GM11168 (cell line): Measurements from ENCODE around the gene WDR83.
"Not testable (repeated sequence)": the region's sequence is repeated elsewhere in the genome, so short reads cannot be mapped to it uniquely, and the experiment has no call there.

Source experiments
- in situ Hi-C: fragments of 300-500 bp; cut with MboI; formaldehyde crosslinking; loops from one replicate; pipeline ENCODE4 v1.12.0; 2022; ENCODE audit warnings: low sequenced_read_pairs; ENCODE audit not compliant: unreplicated experiment

Gene WDR83

DNA sequence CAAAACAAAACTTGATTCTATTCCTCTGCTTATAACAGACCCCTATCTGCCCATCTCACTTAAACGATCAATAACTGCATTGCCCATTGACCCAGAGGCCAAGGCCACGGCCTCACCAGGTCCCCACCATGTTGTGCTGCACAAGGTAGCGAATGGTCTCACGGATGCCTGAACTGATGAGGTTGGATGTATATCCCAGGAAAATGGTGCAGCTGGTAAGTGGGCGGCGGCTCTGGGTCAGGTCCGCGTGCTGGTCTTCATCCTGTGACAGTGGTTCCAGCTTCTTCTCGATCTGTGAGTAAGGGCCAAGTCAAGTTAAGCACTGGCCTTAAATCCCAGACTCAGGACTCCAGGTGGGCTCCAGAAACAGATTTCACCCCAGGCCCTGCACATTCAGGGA lies 13.4 kb downstream of the WDR83 start:
- in situ Hi-C loops, result no loop called here

DNA sequence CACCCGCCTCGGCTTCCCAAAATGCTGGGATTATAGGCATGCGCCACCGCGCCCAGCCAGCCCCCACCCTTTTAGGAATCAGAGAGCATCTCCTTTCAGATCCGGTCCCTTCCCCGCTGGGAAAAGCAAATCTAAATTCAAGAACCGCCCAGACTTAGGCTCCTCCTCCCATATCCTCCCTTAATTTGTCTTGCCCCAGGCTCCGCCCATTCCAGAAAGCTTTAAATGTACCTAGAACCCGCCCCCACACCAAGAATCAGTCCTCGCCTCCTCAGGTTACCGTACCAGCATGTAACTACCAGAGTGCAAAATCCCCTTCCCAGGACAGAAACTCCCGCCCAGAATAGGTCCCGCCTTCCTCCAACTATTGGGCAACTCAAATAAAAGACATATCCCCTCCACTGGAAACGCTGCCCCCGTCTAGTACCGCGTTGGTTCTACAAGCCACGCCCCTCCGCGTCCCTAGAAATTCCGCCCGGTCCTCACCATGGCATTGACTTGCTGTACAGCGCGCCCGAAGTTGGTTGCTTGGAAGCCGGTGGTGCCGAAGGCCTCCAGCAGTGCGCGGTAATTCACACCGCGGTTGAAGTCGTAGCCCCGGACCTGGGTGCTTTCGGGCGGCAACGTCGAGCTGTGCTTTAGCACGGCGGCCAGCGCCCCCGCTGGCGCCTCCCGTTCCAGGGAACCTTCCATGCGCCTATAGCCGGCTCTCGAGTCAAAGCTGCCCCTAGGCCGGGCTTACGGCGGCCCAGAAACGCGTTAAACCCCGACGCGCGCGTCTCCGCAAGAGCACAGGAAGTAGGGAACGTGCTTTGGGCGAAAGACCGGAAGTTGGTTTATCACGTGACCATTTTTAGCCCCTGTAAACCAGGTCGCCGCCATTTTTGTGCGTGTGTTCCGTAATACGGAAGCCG lies 14.7 kb downstream of the WDR83 start, which contains the start of gene DHPS:
TSS of gene DHPS (minus strand) at position 807 of the 914 bp plus-strand sequence. CDS start at position 693, 114 bp downstream.
- in situ Hi-C loops, result no loop called here

DNA sequence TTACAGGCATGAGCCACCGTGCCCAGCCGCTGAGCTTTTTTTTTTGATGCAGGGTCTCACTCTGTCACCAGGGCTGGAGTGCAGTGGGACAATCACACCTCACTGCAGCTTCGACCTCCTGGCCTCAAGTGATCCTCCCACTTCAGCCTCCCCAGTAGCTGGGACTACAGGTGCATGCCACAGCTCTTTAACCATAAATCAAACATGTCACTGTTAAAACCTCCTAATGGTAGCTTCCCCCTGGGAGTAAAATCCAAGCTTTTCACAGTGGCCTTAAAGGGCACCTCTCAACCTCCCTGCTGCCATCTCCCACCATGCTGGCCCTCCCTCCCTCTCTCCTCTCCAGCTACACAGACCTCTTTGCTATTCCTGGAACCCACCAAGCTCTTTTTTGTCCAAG lies 19.2 kb downstream of the WDR83 start:
- in situ Hi-C loops, result no loop called here

DNA sequence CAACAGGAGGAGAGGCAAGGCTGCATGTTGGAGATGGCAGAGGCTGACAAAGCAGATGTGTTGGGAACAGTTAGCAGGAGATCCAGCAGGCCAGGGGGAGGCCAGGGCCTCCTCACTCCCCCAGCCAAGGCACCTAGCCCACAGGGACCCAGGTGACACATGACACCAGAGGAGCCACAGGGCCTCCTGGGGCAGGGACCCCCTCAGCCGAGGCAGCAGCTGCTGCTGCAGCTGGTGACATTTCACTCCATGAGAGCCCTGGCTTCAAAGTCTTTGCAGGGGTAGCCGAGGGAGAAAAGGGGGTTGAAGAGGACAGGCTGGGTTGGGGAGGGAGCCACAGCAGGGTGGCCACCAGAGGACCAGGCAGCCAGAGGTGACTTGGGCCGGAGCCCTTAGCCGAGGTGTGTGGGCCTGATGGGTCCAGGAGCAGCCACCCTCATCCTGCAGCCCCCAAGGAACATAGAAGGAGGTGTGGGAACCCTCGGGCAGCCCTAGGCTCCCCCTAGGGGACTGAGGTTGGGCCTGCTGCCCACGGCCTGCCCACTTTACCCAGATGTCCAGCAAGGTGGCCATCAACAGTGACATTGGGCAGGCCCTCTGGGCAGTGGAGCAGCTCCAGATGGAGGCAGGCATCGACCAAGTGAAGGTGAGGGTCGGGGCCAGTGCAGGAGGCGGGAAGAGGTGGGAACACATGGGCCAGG lies 21.0 kb downstream of the WDR83 start, which contains the start of gene GNG14:
TSS of gene GNG14 (plus strand) at position 503 of the 701 bp plus-strand sequence. CDS start at position 554, 51 bp downstream.
- in situ Hi-C loops, result no loop called here

DNA sequence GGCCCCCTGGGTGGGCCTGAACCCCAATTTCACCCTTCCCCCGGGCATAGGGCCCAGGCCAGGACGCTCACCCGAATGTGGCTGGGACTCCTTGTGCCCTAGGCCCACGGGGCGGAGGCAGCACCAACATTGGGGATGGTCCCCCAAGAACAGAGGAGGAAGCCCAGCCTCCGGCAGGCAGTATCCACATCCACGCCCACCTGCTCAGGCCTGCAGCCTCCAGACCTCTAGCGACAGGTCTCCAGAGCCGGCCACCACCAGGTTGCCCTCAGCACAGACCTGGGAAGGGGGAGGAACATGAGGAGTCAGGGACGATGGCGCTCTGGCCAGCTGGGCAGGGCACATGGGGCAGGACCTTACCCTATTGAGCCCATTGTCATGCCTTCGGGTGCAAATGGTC lies 22.4 kb downstream of the WDR83 start:
- in situ Hi-C loops, result no loop called here

DNA sequence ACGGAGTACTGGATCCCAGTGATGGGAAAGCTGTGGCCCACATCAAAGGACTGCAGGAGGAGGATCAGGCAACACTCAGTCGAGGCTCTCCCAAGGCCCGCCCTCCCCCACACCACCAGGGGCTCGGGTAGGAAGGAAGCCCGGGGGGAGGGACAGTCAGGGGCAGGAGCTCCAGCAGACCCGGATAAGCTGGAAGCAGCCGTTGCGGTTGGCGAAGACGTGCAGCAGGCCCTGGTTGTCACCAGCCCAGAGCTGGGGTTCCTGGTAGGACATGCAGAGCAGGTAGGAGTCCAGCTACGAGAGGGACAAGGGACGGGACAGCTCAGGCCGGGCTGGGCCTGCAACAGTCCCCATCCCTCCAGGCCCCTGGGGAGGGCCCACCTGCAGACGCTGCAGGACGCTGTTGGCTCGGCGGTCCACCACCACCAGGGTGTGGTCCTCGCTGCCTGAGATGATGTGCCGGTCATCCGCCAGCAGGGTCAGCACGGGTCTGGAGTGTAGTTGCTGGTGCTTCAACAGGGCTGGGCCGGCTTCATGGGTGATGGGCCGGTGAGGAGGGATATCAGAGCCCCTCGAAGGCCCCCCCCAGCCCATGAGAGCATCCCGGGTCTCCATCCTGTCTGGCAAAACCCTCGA lies 23.1 kb downstream of the WDR83 start:
- in situ Hi-C loops, result no loop called here

DNA sequence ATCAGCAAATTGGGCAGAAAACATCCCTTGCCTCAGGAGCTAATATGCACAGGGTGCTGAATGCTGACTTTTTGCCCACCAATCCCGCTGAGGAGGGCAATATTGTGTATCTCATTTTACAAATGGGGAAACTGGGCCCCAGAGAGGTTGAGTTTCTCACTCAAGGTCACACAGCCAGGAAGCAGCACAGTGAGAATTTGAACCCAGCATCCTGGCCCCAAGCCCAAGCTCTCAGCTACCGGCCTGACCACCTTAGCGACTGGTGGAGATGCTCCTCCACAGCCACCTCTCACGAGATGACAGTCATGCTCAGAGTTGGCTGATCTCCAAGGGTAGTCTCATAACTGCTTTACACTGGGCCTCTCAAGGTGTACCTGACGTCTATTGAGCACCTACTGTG lies 26.4 kb downstream of the WDR83 start:
- in situ Hi-C loops, result no loop called here

DNA sequence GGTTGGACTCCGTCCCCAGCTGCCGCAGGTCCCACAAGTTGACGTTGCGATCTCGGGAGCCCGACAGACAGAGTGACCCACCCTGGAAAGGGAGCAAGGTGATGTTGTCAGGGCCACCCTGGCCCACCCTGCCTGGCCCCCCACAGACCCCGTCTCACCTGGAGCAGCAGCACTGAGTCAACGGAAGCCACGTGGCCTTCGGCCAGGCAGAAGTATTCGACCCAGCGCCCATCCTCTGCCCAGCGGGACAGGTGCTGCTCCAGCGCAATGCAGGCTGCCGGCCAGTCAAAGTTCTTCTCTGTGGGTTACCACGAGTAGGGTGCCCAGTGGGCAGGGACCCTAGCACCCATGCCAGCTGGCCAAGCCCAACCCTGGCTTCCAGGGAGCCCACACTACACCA lies 28.0 kb downstream of the WDR83 start:
- in situ Hi-C loops, result no loop called here

DNA sequence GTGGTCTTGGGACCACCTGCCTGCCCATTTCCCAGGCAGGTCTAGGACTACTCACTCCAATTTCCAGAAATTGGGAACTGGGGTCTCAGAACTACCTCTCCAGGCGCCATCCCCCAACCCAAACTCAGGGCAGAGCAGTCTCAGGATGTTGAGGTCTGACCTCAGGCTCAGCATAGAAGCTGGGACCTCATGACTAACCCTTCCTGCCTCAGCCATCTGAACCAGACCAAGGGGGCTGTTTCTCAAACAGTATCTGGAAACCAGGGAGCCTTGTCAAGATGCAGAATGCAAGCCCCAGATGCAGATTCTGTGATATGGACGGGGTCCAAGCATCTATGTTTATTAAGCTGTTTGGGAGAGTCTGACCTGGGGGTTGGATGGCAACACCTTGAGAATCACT lies 28.5 kb downstream of the WDR83 start:
- in situ Hi-C loops, result no loop called here

DNA sequence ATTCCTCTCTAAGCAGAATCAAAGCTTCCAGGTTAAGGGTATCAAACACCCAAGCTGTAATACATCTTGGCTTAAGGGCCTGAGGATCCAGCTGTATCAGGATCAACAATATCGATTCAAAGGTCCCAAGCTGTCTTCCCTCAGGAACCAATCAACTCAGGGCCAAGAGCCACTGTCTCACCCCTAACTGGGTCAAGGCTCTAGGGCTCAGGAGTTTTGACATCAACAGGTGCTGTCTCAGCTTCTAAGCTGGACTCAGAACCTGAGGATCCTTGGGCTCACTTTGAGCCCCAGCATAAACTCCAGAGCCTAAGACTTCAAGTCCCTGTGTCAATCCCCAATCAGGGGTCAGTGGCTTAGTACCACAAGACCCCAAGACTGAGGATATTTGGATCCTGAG lies 28.9 kb downstream of the WDR83 start:
- in situ Hi-C loops, result no loop called here

DNA sequence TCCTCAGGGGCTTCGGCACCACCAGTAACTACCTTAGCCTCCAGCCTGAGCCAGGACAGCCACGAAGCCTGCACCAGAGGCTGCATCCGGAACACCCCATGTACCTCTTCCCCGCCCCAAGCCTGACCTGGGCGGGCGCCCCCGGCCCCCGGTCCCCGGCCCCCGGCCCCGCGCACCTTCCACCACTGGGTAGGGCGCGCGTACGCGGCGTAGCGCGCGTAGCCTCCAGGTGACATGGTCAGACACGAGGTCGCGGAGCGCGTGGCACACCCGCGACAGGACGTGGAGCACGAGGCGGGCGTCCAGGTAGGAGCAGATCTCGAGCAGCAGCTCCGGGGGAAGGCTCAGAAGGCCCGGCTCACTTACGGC lies 29.4 kb downstream of the WDR83 start:
- in situ Hi-C loops, result no loop called here

DNA sequence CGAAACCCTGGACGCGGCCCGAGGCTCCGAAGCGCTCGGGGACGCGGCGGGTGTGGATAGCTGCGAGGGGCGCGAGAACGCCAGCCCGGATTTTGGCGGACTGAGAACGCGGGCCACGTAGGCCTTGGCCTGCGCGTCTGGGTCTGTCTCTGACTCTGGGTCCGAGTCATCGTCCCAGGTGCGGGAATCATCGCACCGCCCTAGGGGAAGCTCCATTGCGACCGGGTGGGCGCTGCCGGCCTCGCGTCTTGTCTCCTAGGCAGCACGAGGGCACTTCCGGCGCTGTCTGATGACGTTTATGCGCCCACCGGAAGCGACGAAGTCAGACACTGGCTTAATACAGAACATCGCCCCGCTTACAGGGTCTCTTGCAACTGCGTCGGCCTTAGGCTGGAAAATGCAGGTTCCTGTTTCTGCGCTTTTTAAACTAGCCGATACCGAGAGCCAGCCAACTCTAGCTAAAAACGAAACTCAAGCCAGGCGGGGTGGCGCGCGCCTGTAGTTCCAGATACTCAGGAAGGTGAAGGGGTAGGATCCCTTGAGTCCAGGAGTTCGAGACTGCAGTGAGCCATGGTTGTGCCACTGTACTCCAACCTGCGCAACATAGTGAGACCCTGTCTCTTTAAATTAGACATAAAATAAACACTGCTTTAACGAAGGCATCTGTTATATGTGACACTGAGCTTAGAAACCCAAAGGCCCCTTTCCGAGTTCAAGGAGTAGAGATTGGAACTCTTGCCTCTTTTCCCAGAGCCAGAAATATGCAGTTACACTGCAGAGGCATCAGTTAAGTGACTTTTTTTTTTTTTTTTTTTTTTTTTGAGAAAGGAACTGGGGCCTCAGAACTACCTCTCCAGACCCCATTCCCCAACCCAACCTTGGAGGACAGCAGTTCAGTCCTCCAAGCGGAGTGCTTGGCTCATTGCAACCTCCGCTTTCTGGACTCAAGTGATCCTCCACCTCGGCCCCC lies 30.0 kb downstream of the WDR83 start, which contains the start of gene FBXW9:
TSS of gene FBXW9 (minus strand) at position 266 of the 970 bp plus-strand sequence. CDS start at position 216, 50 bp downstream.
- in situ Hi-C loops, result no loop called here

DNA sequence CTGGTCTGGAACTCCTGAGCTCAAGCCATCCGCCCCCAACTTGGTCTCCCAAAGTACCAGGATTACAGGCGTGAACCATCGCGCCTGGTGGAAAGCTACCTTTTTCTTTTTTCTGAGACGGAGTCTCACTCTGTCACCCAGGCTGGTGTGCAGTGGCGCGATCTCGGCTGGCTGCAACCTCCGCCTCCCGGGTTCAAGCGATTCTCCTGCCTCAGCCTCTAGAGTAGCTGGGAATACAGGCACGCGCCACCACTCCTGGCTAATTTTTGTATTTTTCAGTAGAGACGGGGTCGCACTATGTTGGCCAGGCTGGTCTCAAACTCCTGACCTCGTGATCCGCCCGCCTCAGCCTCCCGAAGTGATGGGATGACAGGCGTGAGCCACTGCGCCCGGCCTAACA lies 30.8 kb downstream of the WDR83 start:
- in situ Hi-C loops, result not testable (repeated sequence)

DNA sequence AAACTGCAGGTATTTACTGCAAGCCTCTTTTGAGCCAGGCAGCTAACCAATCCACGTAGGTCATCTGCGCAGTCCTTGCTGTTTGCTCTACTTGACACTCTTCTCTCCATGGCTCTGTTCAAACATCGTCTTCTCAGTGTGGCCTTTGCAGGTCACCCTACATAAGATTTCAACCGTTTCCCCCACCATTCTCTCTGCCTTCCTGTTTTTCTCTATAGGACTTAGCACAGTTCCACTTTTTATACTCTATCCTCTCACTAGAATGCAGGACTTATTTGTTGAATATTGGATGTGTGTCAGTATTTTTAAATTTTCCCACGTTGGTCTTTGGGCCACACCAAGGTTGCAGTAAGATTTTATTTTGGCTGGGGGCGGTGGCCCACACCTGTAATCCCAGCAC lies 31.5 kb downstream of the WDR83 start:
- in situ Hi-C loops, result no loop called here

DNA sequence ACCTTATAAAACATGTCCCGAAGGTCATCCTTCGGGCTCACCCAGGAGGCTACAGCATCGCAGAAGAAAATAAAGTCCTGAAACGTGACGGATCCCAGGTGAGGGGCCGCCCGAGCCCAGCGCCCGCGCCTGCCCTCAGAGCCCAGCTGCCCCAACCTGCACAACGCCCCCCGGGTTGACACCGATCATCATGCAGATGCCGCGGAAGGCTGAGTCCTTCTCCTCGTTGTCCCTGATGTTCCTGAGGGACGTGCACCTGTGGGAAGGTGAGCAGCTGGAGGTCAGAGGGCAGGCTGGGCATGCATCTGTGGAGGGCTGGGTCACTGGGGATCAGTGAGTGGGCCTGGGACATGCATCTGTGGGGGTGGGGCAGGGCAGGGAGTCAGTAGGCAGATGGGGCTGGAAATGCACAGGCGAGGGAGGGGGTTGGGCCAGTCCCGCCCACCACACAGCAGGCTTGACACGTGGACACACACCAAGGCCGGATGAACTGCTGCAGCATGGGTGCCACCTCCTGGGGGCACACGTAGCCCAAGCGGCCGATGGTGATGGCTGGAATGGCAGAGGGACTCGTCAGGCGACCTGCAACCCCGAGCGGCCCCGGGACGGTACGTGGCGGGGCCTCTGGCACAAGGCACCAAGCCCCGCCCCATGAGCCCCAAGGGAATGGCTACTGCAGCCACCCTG lies 35.1 kb downstream of the WDR83 start:
- in situ Hi-C loops, result no loop called here

DNA sequence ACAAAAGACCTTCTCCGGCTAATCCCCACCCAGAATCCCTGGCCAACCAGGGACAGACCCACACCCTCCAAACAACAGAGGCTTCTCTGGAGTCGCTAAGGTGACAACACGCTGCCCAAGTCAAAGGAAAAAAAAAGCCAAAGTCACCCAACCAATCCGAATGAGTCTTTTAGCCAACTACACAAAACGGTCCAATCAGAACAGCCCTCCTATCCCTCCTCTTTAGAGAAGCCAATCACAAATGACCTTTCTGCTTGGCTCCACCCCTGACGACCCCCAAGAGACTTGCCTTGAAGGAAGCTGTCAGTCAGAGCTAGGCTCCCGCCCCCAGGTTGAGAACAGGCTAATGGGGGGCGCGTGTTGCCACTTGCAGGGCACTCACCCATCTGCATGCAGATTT lies 36.4 kb downstream of the WDR83 start:
- in situ Hi-C loops, result no loop called here

DNA sequence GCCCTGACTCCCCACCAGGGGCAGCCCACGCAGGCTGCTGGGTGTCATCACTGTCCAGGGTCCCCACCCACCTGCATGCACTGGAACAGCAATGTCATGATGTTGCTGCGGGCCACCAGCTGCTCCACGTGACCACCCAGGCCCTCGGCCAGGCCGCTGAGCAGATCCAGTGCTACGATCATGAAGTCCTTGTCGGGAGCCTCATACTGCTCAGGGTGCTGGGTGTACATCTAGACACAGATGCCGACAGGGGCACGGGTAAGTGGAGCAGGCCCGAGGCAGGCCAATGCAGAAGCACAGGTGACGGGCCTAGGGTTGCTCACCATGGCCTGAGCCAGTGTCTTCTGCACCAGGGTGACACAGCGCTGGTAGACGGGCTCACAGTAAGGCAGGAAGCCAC lies 38.6 kb downstream of the WDR83 start:
- in situ Hi-C loops, result no loop called here

DNA sequence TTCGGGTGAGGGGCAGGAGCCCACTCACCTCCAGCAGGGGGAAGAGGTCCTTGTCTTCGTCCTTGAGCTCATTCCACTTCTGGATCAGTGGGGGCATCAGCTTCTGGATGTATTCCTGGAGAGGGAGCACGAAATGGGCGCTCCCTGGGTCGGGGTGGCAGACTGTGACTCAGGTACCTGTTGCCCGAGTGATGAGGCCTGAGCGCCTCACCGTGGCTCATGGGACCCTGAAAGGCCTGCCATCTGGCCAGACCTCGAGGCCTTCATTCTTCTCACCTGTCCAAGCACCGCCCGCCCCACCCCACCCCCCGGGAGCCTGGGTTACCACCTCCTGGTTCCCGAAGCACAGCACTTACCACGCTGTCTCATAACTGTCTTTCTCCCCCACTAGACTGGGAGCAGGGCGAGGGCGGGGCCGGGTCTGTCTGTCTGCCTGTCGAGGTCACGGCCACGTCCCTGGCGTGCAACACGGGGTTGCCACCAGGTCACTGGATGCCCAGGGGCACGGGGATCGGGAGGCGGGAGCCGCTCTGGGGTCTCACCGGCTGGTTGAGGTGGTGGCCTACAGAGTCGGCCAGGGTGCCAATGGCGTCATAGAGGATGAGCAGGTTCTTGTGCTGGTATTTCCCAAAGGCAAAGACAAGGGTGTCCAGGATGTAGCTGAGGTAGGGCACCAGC lies 39.2 kb downstream of the WDR83 start:
- in situ Hi-C loops, result no loop called here

DNA sequence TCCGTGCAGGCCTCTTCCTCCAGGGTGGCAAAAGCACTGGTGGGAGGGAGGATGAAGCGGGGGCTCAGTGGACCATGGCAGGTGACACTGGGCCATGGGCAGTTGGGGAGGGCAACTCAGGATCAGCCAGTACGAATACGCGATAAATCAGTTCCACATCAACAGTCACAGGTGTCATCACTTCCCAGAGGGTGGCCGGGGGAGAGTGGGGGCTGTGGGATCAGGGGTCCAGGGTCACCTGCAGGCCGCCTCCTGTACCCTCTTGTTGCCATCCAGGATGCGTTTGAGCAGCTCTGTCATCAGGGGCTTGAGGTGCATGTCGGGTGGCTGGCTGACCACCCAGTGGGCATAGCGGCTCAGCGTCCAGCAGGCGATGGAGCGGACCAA lies 39.7 kb downstream of the WDR83 start:
- in situ Hi-C loops, result no loop called here
